OCI-LY3 (cell line): ENCODE data around the gene RAB29.
"Not testable (repeated sequence)": the region's sequence is repeated elsewhere in the genome, so short reads cannot be mapped to it uniquely, and the experiment has no call there.

Source experiments
- H2AFZ ChIP-seq: fragments of 200-600, 300-600 bp; shearing (Covaris generic); 2 replicates; pipeline ENCODE4 v1.6.0; 2014; ENCODE audit warnings: antibody characterized with exemption, low read depth, low read length
- H3K27ac ChIP-seq: fragments of 200-600, 300-600 bp; sonication (generic); 2 replicates; pipeline ENCODE4 v1.5.1; 2014; ENCODE audit warnings: mild to moderate bottlenecking, low read length, moderate library complexity, mixed read lengths
- H3K27me3 ChIP-seq: fragments of 200-600, 300-600 bp; sonication (generic); 2 replicates; pipeline ENCODE4 v1.6.1; 2014; ENCODE audit warnings: low read depth, low read length, mixed read lengths
- H3K36me3 ChIP-seq: fragments of 200-600, 300-600 bp; sonication (generic); replicated peaks from 2 replicates; pipeline ENCODE3; 2014; ENCODE audit warnings: low read depth, low read length, mixed read lengths
- H3K4me1 ChIP-seq: fragments of 300-600, 200-600 bp; sonication (generic); 2 replicates; pipeline ENCODE4 v1.6.1; 2014; ENCODE audit warnings: low read length, mixed read lengths
- H3K4me2 ChIP-seq: fragments of 200-600, 300-600 bp; sonication (generic); 2 replicates; pipeline ENCODE4 v1.6.1; 2014; ENCODE audit warnings: low read length, mixed read lengths
- H3K4me3 ChIP-seq: fragments of 300-600, 200-600 bp; sonication (generic); 2 replicates; pipeline ENCODE4 v1.5.1; 2014; ENCODE audit warnings: antibody characterized with exemption, mild to moderate bottlenecking, low read length, moderate library complexity
- H3K79me2 ChIP-seq: fragments of 300-600, 200-600 bp; shearing (Covaris generic); 2 replicates; pipeline ENCODE4 v1.6.1; 2014; ENCODE audit warnings: mild to moderate bottlenecking, low read length, mixed read lengths
- H3K9ac ChIP-seq: fragments of 300-600, 200-600 bp; shearing (Covaris generic); 2 replicates; pipeline ENCODE4 v1.6.0; 2014; ENCODE audit warnings: mild to moderate bottlenecking, low read length, moderate library complexity
- H3K9me3 ChIP-seq: fragments of 200-600, 300-600 bp; shearing (Covaris generic); 2 replicates; pipeline ENCODE4 v1.6.1; 2014; ENCODE audit warnings: low read length, mixed read lengths; ENCODE audit not compliant: insufficient read depth
- H4K20me1 ChIP-seq: fragments of 200-600, 300-600 bp; sonication (generic); 2 replicates; pipeline ENCODE4 v1.6.1; 2016; ENCODE audit warnings: low read length, mixed read lengths; ENCODE audit not compliant: insufficient read depth
- EZH2phosphoT487 ChIP-seq: fragments of 200-600 bp; shearing (Covaris generic); IDR thresholded peaks from 2 replicates; pipeline ENCODE4 v1.6.1; 2018; ENCODE audit warnings: antibody characterized with exemption, mixed run types, low read depth
- TF ChIP-seq, protein P1 (sequence below): fragments of 200-600, 300-600 bp; sonication (generic); IDR thresholded peaks from 2 replicates; pipeline ENCODE4 v1.5.1; 2014; ENCODE audit warnings: antibody characterized with exemption, low read length, low read depth

The RAB29 gene, protein sequence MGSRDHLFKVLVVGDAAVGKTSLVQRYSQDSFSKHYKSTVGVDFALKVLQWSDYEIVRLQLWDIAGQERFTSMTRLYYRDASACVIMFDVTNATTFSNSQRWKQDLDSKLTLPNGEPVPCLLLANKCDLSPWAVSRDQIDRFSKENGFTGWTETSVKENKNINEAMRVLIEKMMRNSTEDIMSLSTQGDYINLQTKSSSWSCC

DNA sequence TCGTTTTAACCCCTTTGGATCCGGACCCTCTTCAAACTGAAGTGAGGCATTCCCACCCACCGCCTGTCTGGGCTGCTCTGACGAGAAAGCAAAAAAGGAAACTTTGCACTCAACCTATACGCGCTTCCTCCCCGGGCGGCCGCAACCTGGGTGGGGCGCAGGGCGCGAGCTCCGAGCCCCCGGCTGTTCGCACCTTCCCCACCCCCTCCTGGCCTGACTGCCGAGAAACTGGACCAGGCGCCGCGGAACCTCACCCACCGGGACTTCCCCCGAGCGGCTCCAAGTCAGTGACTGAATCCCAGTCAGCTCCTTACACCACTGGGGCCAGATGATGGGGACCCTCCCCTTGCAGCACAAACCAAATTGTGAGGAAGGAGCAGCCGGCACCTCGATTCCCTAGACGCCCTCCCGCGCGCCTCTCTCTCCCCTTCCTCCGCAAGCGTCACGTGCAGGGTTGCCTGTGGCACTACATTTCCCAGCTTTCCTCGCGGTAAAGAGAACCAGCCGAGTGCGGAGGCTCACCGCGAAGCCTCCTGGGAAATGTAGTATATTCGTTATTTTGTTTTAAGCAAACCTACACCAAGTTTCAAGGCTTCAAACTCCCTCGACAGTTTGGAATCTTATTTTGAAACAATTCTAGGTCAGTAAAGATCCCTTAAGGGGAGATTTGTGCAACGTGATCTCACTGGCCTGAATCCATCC lies at the start of gene RAB29:
Gene RAB29, minus strand, starts transcription at position 468 of the 702 bp plus-strand sequence. CDS start 526 bp downstream, outside the sequence.
- Histone ChIP-seq H4K20me1 (no peaks in the 10 kb centered on the region), H3K9me3 (no peaks in the 10 kb centered on the region), H3K36me3 (peaks cover 62% of the 10 kb centered on the region), H3K9ac (peak within 1 kb of the TSS; percentile 94), H3K27ac (peak within 1 kb of the TSS; percentile 92), H3K4me3 (peak within 1 kb of the TSS; percentile 76), H3K4me2 (peak within 1 kb of the TSS; percentile 81), H3K4me1 (peaks cover 45% of the 10 kb centered on the region), H3K27me3 (no peaks in the 10 kb centered on the region), H3K79me2 (peaks cover 91% of the 10 kb centered on the region), H2AFZ (no peak within 1 kb of the TSS)
- no peak for TF ChIP-seq EZH2phosphoT487
- TF ChIP-seq, protein P1, sequence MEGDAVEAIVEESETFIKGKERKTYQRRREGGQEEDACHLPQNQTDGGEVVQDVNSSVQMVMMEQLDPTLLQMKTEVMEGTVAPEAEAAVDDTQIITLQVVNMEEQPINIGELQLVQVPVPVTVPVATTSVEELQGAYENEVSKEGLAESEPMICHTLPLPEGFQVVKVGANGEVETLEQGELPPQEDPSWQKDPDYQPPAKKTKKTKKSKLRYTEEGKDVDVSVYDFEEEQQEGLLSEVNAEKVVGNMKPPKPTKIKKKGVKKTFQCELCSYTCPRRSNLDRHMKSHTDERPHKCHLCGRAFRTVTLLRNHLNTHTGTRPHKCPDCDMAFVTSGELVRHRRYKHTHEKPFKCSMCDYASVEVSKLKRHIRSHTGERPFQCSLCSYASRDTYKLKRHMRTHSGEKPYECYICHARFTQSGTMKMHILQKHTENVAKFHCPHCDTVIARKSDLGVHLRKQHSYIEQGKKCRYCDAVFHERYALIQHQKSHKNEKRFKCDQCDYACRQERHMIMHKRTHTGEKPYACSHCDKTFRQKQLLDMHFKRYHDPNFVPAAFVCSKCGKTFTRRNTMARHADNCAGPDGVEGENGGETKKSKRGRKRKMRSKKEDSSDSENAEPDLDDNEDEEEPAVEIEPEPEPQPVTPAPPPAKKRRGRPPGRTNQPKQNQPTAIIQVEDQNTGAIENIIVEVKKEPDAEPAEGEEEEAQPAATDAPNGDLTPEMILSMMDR = no peak

DNA sequence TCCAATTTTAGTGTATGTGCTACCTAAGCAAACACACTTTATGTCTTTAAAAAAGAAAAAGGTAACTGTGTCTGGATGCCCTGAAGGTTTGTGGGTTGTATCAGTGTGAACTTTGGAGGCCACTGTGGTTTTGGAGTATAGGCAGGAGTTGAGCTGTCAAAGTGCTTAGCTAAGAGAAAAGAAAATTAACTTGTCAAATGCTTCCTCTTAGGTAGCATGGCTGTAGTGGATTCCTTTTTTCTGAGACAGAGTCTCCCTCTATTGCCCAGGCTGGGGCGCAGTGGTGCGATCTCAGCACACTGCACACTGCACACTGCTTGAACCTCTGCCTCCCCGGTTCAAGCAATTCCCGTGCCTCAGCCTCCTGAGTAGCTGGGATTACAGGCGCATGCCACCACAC lies 48.9 kb upstream of the RAB29 start:
- H3K9ac ChIP-seq = no peak overlapping the region

DNA sequence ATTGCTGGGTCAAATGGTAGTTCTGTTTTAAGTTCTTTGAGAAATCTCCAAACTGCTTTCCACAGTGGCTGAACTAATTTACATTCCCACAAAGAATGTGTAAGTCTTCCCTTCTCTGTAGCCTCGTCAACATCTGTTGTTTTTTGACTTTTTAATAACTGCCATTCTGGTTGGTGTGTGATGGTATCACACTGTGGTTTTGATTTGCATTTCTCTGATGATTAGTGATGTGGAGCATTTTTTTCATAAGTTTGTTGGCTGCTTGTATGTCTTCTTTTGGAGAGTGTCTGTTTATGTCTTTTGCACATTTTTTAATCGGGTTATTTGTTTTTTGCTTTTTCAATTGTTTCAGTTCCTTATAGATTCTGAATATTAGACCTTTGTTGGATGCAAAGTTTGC lies 48.0 kb upstream of the RAB29 start:
- Histone ChIP-seq H3K36me3 (peaks cover 30% of the 10 kb centered on the region), H3K27ac (peak overlapping the region; percentile 10), H3K4me1 (peaks cover 44% of the 10 kb centered on the region), H3K79me2 (peaks cover 38% of the 10 kb centered on the region), H3K9me3 (peaks cover 24% of the 10 kb centered on the region)
- H3K4me2 ChIP-seq, H4K20me1 ChIP-seq, H3K9ac ChIP-seq, H3K4me3 ChIP-seq, H2AFZ ChIP-seq, H3K27me3 ChIP-seq: not testable (repeated sequence)

More for the DNA sequence above, 48.9 kb upstream of the RAB29 start:
- Histone ChIP-seq H3K27ac (peak overlapping the region; percentile 55), H3K79me2 (peaks cover 38% of the 10 kb centered on the region), H3K9me3 (peaks cover 24% of the 10 kb centered on the region), H2AFZ (no peak overlapping the region), H4K20me1 (no peaks in the 10 kb centered on the region), H3K4me2 (no peak overlapping the region), H3K4me3 (no peak overlapping the region), H3K27me3 (no peaks in the 10 kb centered on the region), H3K4me1 (peaks cover 51% of the 10 kb centered on the region), H3K36me3 (peaks cover 30% of the 10 kb centered on the region)
- TF ChIP-seq EZH2phosphoT487 = no peak
- TF ChIP-seq, protein P1 = no peak

DNA sequence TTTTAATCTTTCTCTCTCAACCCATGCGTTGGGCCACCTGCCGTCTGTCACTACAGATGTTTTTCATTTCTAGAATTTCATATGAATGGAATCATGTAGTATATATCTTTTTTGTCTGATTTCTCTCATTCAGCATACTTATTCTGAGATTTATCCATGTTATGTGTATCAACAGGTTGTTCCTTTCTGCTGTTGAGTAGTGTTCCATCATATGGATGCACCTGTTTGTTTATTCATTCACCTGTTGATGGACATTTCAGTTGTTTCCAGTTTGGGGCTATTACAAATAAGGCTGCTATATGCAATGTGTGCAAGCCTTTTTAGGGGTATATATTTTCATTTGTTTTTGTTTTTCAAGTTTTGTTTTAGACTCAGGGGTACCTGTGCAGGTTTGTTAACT lies 47.1 kb upstream of the RAB29 start:
- Histone ChIP-seq H3K27ac (no peak overlapping the region), H3K27me3 (no peaks in the 10 kb centered on the region), H2AFZ (no peak overlapping the region), H3K36me3 (peaks cover 30% of the 10 kb centered on the region), H3K9ac (no peak overlapping the region), H3K79me2 (peaks cover 32% of the 10 kb centered on the region), H3K4me1 (peaks cover 35% of the 10 kb centered on the region), H4K20me1 (no peaks in the 10 kb centered on the region), H3K4me2 (no peak overlapping the region), H3K4me3 (no peak overlapping the region), H3K9me3 (peaks cover 24% of the 10 kb centered on the region)
- no peak for TF ChIP-seq EZH2phosphoT487
- TF ChIP-seq, protein P1 = no peak
